KBM-7 (cell line): ENCODE data around the gene AGBL4.
"Not testable (repeated sequence)": the region's sequence is repeated elsewhere in the genome, so short reads cannot be mapped to it uniquely, and the experiment has no call there.

Experiments used
- DNase-seq: peaks from one replicate; pipeline ENCODE4 v3.0.0-alpha.2; 2015
- in situ Hi-C: fragments of 300-500 bp; cut with MboI; formaldehyde crosslinking; loops from 2 replicates; pipeline ENCODE4 v1.14.3; 2020; ENCODE audit warnings: low sequenced_read_pairs, low pct_unique_long_range_greater_than_20kb, mixed read lengths

AGBL4 gene

GRCh38 chr1:49333906-49334305 is 689.8 kb downstream of the AGBL4 start:
- in situ Hi-C loops, result no loop called here
- no peak for DNase-seq

- in situ Hi-C loops, result no loop called here
- DNase-seq, result no peak
Observed at GRCh38 chr1:49331066-49331852, 692.5 kb downstream of the AGBL4 start.

- in situ Hi-C loops, result no loop called here
Observed at GRCh38 chr1:49323925-49324540, 699.7 kb downstream of the AGBL4 start.

GRCh38 chr1:49320493-49320892 is 703.3 kb downstream of the AGBL4 start:
- DNase-seq, in situ Hi-C loops: not testable (repeated sequence)

More at GRCh38 chr1:49323925-49324540, 699.7 kb downstream of the AGBL4 start:
- no peak for DNase-seq

GRCh38 chr1:49319426-49319963 is 704.3 kb downstream of the AGBL4 start:
- in situ Hi-C loops, result no loop called here
- DNase-seq, result no peak

GRCh38 chr1:49318218-49318617 is 705.5 kb downstream of the AGBL4 start:
- no peak for DNase-seq
- in situ Hi-C loops, result no loop called here

- no peak for DNase-seq
- in situ Hi-C loops, result no loop called here
Observed at GRCh38 chr1:49307457-49307856, 716.3 kb downstream of the AGBL4 start.

GRCh38 chr1:49306507-49307070 is 717.2 kb downstream of the AGBL4 start:
- in situ Hi-C loops, result no loop called here
- DNase-seq, result no peak

GRCh38 chr1:49302400-49302799 is 721.4 kb downstream of the AGBL4 start:
- in situ Hi-C loops, DNase-seq: not testable (repeated sequence)

GRCh38 chr1:49298304-49298703 is 725.5 kb downstream of the AGBL4 start:
- no peak for DNase-seq
- in situ Hi-C loops, result no loop called here

- in situ Hi-C loops, result no loop called here
- DNase-seq, result no peak
Observed at GRCh38 chr1:49297783-49298182, 726.0 kb downstream of the AGBL4 start.

- DNase-seq, result no peak
- in situ Hi-C loops, result no loop called here
Observed at GRCh38 chr1:49294539-49294938, 729.2 kb downstream of the AGBL4 start.

- DNase-seq, result no peak
- in situ Hi-C loops, result no loop called here
Observed at GRCh38 chr1:49293016-49293415, 730.7 kb downstream of the AGBL4 start.

GRCh38 chr1:49257211-49258049 is 766.3 kb downstream of the AGBL4 start:
- in situ Hi-C loops, DNase-seq: not testable (repeated sequence)

- in situ Hi-C loops, result no loop called here
- no peak for DNase-seq
Observed at GRCh38 chr1:49252917-49253316, 770.8 kb downstream of the AGBL4 start.

GRCh38 chr1:49251019-49251784 is 772.6 kb downstream of the AGBL4 start:
- DNase-seq, result no peak
- in situ Hi-C loops, result no loop called here

GRCh38 chr1:49240709-49241221 is 783.0 kb downstream of the AGBL4 start:
- no peak for DNase-seq
- in situ Hi-C loops, result no loop called here

- no peak for DNase-seq
- in situ Hi-C loops, result no loop called here
Observed at GRCh38 chr1:49234988-49235387, 788.8 kb downstream of the AGBL4 start.
